ENCODE results near the gene FEM1C.

Gene FEM1C

GRCh38 chr5:115575167-115576070, 30.8 kb upstream of the FEM1C start:
- no peak overlapping the region for H3K27ac Mint-ChIP-seq (ENCODE audit: low read depth)
- no peaks in the 10 kb centered on the region for H3K9me3 Mint-ChIP-seq
- H3K36me3 Mint-ChIP-seq (ENCODE audit: insufficient read depth), result no peaks in the 10 kb centered on the region
- DNase-seq (ENCODE audit: low spot score in 2 of 2) (no peak), ATAC-seq (replicated peaks; ENCODE audit: extremely low read depth, poor library complexity, severe bottlenecking) (no peak)
- no peaks in the 10 kb centered on the region for H3K4me1 Mint-ChIP-seq
- no peaks in the 10 kb centered on the region for H3K27me3 Mint-ChIP-seq
- no peak overlapping the region for H3K4me3 Mint-ChIP-seq

GRCh38 chr5:115573133-115573532, 28.6 kb upstream of the FEM1C start:
- Mint-ChIP-seq H3K27me3 (no peaks in the 10 kb centered on the region), H3K4me1 (no peaks in the 10 kb centered on the region), H3K27ac (ENCODE audit: low read depth) (no peak overlapping the region), H3K4me3 (no peak overlapping the region), H3K36me3 (ENCODE audit: insufficient read depth) (no peaks in the 10 kb centered on the region), H3K9me3 (no peaks in the 10 kb centered on the region)
- DNase-seq (ENCODE audit: low spot score in 2 of 2) (no peak), ATAC-seq (replicated peaks; ENCODE audit: extremely low read depth, poor library complexity, severe bottlenecking) (no peak)

- Mint-ChIP-seq H3K27me3 (no peaks in the 10 kb centered on the region), H3K4me3 (no peak overlapping the region), H3K27ac (ENCODE audit: low read depth) (no peak overlapping the region), H3K36me3 (ENCODE audit: insufficient read depth) (no peaks in the 10 kb centered on the region), H3K9me3 (no peaks in the 10 kb centered on the region), H3K4me1 (no peaks in the 10 kb centered on the region)
- no peak for ATAC-seq (replicated peaks; ENCODE audit: extremely low read depth, poor library complexity, severe bottlenecking)
- no peak for DNase-seq (ENCODE audit: low spot score in 2 of 2)
Observed at GRCh38 chr5:115571441-115571878, 26.9 kb upstream of the FEM1C start.

GRCh38 chr5:115568668-115569067, 24.1 kb upstream of the FEM1C start:
- Mint-ChIP-seq H3K27ac (ENCODE audit: low read depth) (no peak overlapping the region), H3K9me3 (no peaks in the 10 kb centered on the region), H3K36me3 (ENCODE audit: insufficient read depth) (no peaks in the 10 kb centered on the region), H3K4me1 (no peaks in the 10 kb centered on the region), H3K27me3 (no peaks in the 10 kb centered on the region), H3K4me3 (no peak overlapping the region)
- ATAC-seq (replicated peaks; ENCODE audit: extremely low read depth, poor library complexity, severe bottlenecking), result no peak
- DNase-seq (ENCODE audit: low spot score in 2 of 2), result no peak

- ATAC-seq (replicated peaks; ENCODE audit: extremely low read depth, poor library complexity, severe bottlenecking) (no peak), DNase-seq (ENCODE audit: low spot score in 2 of 2) (no peak)
- Mint-ChIP-seq H3K4me1 (no peaks in the 10 kb centered on the region), H3K27me3 (no peaks in the 10 kb centered on the region), H3K36me3 (ENCODE audit: insufficient read depth) (peaks cover 1% of the 10 kb centered on the region), H3K4me3 (no peak overlapping the region), H3K9me3 (no peaks in the 10 kb centered on the region), H3K27ac (ENCODE audit: low read depth) (no peak overlapping the region)
Observed at GRCh38 chr5:115565233-115565632, 20.7 kb upstream of the FEM1C start.

- no peak for DNase-seq (ENCODE audit: low spot score in 2 of 2)
- no peak for ATAC-seq (replicated peaks; ENCODE audit: extremely low read depth, poor library complexity, severe bottlenecking)
- H3K4me3 Mint-ChIP-seq, result no peak overlapping the region
- no peak overlapping the region for H3K27ac Mint-ChIP-seq (ENCODE audit: low read depth)
- H3K4me1 Mint-ChIP-seq, result no peaks in the 10 kb centered on the region
- no peaks in the 10 kb centered on the region for H3K9me3 Mint-ChIP-seq
- H3K27me3 Mint-ChIP-seq, result no peaks in the 10 kb centered on the region
- H3K36me3 Mint-ChIP-seq (ENCODE audit: insufficient read depth), result peaks cover 1% of the 10 kb centered on the region
Observed at GRCh38 chr5:115561176-115561575, 16.6 kb upstream of the FEM1C start.

- Mint-ChIP-seq H3K9me3 (no peaks in the 10 kb centered on the region), H3K27ac (ENCODE audit: low read depth) (no peak overlapping the region), H3K4me3 (no peak overlapping the region), H3K27me3 (no peaks in the 10 kb centered on the region), H3K4me1 (no peaks in the 10 kb centered on the region), H3K36me3 (ENCODE audit: insufficient read depth) (peaks cover 1% of the 10 kb centered on the region)
- ATAC-seq (replicated peaks; ENCODE audit: extremely low read depth, poor library complexity, severe bottlenecking), result no peak
- DNase-seq (ENCODE audit: low spot score in 2 of 2), result no peak
Observed at GRCh38 chr5:115559524-115559923, 14.9 kb upstream of the FEM1C start.

- Mint-ChIP-seq H3K27me3 (no peaks in the 10 kb centered on the region), H3K4me1 (no peaks in the 10 kb centered on the region), H3K9me3 (no peaks in the 10 kb centered on the region), H3K4me3 (no peak overlapping the region), H3K36me3 (ENCODE audit: insufficient read depth) (peaks cover 1% of the 10 kb centered on the region), H3K27ac (ENCODE audit: low read depth) (no peak overlapping the region)
- ATAC-seq (replicated peaks; ENCODE audit: extremely low read depth, poor library complexity, severe bottlenecking) (no peak), DNase-seq (ENCODE audit: low spot score in 2 of 2) (no peak)
Observed at GRCh38 chr5:115558388-115558956, 13.9 kb upstream of the FEM1C start.

GRCh38 chr5:115557667-115558387, 13.3 kb upstream of the FEM1C start:
- no peak overlapping the region for H3K27ac Mint-ChIP-seq (ENCODE audit: low read depth)
- no peak for ATAC-seq (replicated peaks; ENCODE audit: extremely low read depth, poor library complexity, severe bottlenecking)

GRCh38 chr5:115556276-115556675, 11.7 kb upstream of the FEM1C start:
- Mint-ChIP-seq H3K4me3 (no peak overlapping the region), H3K27ac (ENCODE audit: low read depth) (no peak overlapping the region), H3K4me1 (no peaks in the 10 kb centered on the region), H3K36me3 (ENCODE audit: insufficient read depth) (peaks cover 1% of the 10 kb centered on the region), H3K9me3 (no peaks in the 10 kb centered on the region), H3K27me3 (peaks cover 12% of the 10 kb centered on the region)
- ATAC-seq (replicated peaks; ENCODE audit: extremely low read depth, poor library complexity, severe bottlenecking), result no peak
- DNase-seq (ENCODE audit: low spot score in 2 of 2), result no peak

More at GRCh38 chr5:115557667-115558387, 13.3 kb upstream of the FEM1C start:
- Mint-ChIP-seq H3K27me3 (no peaks in the 10 kb centered on the region), H3K4me1 (no peaks in the 10 kb centered on the region), H3K4me3 (no peak overlapping the region), H3K9me3 (no peaks in the 10 kb centered on the region), H3K36me3 (ENCODE audit: insufficient read depth) (peaks cover 1% of the 10 kb centered on the region)
- DNase-seq (ENCODE audit: low spot score in 2 of 2), result no peak

GRCh38 chr5:115555084-115555633, 10.6 kb upstream of the FEM1C start:
- Mint-ChIP-seq H3K27ac (ENCODE audit: low read depth) (no peak overlapping the region), H3K4me3 (no peak overlapping the region), H3K27me3 (peaks cover 12% of the 10 kb centered on the region), H3K4me1 (no peaks in the 10 kb centered on the region), H3K36me3 (ENCODE audit: insufficient read depth) (no peaks in the 10 kb centered on the region), H3K9me3 (no peaks in the 10 kb centered on the region)
- DNase-seq (ENCODE audit: low spot score in 2 of 2), result no peak
- no peak for ATAC-seq (replicated peaks; ENCODE audit: extremely low read depth, poor library complexity, severe bottlenecking)

GRCh38 chr5:115553082-115553481, 8.5 kb upstream of the FEM1C start:
- ATAC-seq (replicated peaks; ENCODE audit: extremely low read depth, poor library complexity, severe bottlenecking) (no peak), DNase-seq (ENCODE audit: low spot score in 2 of 2) (no peak)
- Mint-ChIP-seq H3K27ac (ENCODE audit: low read depth) (no peak overlapping the region), H3K27me3 (peaks cover 12% of the 10 kb centered on the region), H3K4me3 (no peak overlapping the region), H3K9me3 (no peaks in the 10 kb centered on the region), H3K4me1 (no peaks in the 10 kb centered on the region), H3K36me3 (ENCODE audit: insufficient read depth) (no peaks in the 10 kb centered on the region)
